Glomerular endothelial cell (primary cell): ENCODE measurements around the gene PDZD11. TPM values are rescaled to one million over a fixed set of nuclear protein-coding genes. Genes with fewer than 3 reads are reported as not detected.
"Not testable (repeated sequence)": the region's sequence is repeated elsewhere in the genome, so short reads cannot be mapped to it uniquely, and the experiment has no call there.

Experiments used
- DNase-seq: peaks from one replicate; pipeline ENCODE4 v3.0.0-alpha.2; 2011; ENCODE audit warnings: low read depth, low spot score; ENCODE audit errors: extremely low read depth
- total RNA-seq: library from RNA; depleted of rRNA; stranded (reverse); fragments of >200 nt; gene quantifications from 2 replicates; pipeline ENCODE4 v1.2.3, GENCODE V29; 2015

Gene PDZD11, protein sequence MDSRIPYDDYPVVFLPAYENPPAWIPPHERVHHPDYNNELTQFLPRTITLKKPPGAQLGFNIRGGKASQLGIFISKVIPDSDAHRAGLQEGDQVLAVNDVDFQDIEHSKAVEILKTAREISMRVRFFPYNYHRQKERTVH
- total RNA-seq = 32.9 and 46.6 TPM in 2 replicates

DNA sequence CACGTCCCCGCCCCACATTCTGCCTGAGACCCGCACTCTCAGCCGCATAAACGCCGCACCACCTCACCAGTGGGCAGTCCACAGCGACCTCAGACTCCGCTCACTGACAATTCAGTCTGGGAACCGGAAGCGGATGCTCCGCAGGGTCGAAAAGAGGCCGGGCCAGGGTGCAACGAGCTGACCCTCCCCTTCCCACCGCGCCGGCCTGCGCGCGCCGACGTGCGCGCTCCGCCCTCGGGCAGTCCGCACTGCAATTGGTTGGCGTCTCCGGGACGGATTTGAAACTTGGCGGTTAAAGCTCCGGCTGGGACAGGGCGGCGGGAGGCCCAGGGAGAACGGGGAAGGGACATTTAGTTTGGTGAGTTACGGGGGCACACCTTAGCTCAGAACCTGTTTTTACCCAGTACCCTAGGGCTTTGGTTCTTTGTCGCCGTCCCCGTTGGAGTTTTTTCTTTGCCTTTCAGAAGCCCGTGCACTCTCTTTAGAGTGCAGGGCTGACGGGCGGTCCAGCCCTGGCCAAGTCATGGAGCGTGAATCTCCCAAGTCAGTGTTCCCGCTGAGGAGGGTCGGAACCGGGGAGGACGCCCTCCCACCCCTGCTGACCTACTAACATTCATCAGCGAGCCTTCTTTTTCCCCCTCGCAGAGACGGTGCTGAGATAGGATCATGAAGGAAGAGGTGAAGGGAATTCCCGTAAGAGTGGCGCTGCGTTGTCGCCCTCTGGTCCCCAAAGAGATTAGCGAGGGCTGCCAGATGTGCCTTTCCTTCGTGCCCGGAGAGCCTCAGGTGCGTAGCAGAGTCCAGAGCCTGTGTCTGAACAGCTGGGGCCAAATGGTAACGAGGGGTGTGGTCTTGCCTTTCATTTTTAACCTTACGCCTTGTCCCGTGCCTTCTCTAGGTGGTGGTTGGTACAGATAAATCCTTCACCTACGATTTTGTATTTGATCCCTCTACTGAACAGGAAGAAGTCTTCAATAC, at the start of gene PDZD11, which contains the start of gene KIF4A:
Gene PDZD11, minus strand, starts transcription at position 135 of the 978 bp plus-strand sequence. CDS start 586 bp downstream, outside the sequence.
Gene KIF4A, plus strand, starts transcription at position 312 of the 978 bp plus-strand sequence. Its CDS starts 355 bp downstream, at position 667.
- DNase-seq = no peak

DNA sequence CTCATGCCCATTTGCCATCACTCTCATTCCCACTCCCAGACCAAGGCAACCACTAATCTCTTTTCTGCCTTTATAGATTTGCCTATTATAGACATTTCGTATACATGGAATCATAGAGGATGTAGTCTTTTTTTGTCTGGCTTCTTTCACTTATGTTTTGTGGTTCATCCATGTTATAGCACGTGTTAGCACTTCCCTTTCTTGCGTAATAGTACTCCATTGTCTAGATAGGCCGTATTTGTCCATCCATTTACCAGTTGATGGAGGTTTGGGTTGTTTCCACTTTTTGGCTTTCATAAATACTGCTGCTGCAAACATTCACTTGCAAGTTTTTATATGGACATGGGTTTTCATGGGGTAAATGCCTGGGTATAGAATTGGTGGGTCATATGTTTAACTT, 48.6 kb upstream of the PDZD11 start:
- no peak for DNase-seq

DNA sequence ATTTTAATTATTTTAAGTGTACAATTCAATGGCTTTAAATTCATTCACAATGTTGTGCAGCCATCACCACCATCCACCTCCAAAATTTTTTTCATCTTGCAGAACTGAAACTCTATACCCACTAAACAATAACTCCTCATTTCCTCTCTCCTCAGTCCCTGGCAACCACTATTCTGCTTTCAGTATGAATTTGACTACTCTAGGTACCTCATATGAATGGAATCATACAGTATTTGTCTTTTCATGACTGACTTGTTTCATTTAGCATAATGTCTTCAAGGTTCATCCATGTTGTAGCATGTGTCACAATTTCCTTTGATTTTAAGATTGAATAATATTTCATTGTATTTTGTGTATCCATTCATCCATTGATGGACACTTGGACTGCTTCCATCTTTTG, 47.0 kb upstream of the PDZD11 start:
- DNase-seq = no peak

GRCh38 chrX:70332600-70332999, 42.9 kb upstream of the PDZD11 start:
- no peak for DNase-seq

DNA sequence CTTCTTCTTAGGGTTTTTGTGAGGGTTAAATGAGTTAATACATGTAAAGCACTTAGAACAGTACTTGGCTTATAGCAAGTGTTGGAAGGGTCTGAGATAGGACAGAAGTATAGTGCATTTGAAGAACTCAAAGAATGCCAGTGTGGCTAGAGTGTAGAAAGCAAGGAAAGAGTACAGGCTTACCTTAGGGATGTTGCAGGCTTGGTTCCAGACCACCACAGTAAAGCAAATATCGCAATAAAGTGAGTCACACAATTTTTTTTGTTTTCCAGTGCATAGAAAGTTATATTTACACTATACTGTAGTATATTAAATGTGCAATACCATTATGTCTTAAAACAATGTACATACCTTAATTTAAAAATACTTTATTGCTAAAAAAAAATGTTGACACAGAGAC, 41.4 kb upstream of the PDZD11 start:
- DNase-seq = no peak

DNA sequence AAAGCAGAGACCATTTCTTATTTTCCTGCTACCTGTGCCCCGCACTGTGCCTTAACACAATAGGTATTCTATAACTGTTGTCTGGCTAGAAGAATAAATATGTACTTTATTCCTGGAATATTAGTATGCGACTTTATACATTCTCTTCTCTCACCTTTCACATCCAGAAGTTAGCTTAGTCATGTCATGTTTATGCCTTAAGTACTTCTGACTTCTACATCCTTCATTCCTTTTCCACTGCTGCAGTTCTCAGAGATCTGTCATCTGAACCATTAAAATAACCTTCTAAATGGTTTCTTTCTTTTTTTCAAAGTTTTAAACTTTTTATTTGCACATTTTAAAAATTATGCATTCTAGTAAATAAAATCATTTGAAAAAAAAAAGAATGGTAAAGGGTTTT, 34.6 kb upstream of the PDZD11 start:
- DNase-seq = no peak

DNA sequence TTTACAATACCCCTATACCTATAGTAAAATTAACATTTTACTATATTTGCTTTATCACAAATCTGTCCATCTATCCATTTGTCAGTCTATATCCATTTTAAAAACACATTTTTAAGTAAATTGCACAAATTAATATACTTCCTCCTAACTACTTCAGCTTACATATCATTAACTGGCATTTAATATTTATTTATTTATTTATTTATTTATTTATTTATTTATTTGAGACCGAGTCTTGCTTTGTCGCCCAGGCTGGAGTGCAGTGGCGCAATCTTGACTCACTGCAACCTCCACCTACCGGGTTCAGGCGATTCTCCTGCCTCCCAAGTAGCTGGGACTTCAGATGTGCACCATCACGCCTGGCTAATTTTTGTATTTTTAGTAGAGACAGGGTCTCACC, 33.9 kb upstream of the PDZD11 start:
- not testable (repeated sequence) for DNase-seq

DNA sequence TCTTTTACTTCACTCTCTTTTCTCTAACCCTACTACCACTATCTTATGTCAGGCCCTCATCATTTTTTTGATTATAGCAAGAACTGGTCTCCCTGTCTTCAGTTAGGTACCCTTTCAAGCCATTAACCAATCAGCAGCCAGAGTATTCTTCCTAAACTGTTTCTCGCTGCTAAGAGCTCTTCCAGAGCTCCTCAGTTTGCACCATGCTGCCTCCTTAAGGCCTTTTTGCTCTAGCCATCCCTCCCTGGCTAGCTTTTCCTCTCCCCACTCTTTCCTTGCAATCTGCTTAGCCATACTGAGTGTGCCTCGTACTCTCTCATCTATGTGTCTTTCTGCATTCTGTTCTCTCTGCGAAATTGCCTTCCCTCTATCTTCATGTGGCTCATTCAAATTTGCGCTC, 33.1 kb upstream of the PDZD11 start:
- DNase-seq = no peak

GRCh38 chrX:70313503-70313902, 23.8 kb upstream of the PDZD11 start:
- DNase-seq = no peak

DNA sequence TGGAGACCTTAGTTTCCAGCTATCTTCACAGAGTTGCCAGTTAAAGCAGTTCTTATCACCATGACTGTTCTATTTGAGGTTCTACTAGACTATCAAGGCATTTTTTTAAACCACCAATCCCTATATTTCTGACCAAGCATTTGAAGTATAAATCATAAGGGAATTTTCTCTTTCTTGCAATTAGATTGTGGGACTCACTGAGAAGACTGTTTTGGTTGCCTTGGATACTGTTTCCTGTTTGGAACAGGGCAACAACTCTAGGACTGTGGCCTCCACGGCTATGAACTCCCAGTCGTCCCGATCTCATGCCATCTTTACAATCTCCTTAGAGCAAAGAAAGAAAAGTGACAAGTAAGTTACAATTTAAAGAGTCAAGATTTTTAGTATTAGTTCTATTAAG, 12.0 kb upstream of the PDZD11 start:
- DNase-seq = peak; percentile 47

- no peak for DNase-seq
Observed at GRCh38 chrX:70293621-70294020, 3.9 kb upstream of the PDZD11 start.

GRCh38 chrX:70292788-70293187, 3.1 kb upstream of the PDZD11 start:
- DNase-seq = no peak

DNA sequence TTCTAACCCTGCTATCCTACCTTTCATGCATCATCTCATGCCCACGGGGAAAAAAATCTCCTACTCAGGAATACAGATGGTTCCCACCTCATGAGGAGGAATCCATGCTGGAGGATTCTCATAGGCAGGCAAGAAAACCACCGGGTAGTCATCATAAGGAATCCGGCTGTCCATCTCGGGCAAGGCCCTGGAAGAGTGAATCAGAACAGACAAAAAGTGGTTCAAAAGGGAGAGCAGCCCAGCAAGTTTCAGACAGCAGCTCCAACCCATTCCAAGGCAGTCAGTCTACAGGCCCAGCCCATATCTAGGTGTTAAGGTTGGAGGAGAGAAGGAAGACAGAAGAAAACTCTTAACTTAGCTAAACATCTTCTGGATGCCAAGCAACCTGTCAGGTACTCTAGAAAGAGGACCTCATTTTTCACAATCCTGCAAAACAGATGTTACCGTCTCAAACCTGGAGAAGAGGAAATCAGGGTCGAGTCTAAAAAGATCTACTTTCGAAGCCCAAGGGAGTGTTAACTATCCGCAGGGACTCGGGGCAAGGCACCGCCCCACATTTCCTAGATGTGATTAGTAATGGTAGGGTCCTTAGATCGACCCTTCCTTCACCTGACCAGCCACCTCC, 447 bp downstream of the PDZD11 start:
- no peak for DNase-seq

DNA sequence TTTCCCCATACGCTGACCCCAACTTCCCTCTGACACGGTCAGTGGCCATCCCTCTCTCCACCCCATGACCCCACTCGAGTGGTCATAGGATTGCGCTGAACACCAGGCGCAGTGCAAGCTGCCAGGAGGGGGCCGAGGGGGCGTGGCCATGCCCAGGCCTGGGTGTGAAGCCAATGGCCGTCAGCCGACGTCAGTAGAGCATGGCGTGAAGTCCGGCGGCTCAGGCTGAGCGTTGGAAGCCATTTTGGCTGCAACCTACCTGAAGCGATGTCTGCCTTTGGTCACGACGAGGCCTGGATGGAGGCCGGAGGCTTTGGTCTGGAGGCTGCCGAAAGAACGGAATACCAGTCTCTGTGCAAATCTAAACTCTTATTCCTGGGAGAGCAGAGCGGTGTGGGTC, 7.8 kb downstream of the PDZD11 start, which contains the start of gene RAB41:
Gene RAB41, plus strand, starts transcription at position 222 of the 400 bp plus-strand sequence. Its CDS starts 46 bp downstream, at position 268.
- no peak for DNase-seq

DNA sequence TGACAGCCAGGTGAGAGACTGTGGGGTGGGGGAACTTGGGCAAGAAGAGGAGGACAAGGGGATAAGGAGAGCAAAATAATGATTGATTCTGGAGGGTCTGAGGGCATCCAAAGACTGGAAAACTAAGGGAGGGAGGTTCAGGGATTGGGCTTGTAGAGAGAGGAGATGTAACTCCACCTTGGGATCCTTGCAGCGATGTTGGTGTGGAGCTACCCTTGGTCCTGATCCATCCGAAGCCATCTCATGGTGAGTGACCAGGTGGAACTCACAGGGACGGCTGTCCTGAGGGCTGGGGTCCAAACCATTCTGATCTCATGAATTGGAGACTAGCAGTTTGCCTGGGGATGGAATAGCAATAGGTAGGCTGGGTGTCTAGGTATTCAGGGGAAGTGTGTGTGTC, 9.2 kb downstream of the PDZD11 start:
- DNase-seq = no peak

DNA sequence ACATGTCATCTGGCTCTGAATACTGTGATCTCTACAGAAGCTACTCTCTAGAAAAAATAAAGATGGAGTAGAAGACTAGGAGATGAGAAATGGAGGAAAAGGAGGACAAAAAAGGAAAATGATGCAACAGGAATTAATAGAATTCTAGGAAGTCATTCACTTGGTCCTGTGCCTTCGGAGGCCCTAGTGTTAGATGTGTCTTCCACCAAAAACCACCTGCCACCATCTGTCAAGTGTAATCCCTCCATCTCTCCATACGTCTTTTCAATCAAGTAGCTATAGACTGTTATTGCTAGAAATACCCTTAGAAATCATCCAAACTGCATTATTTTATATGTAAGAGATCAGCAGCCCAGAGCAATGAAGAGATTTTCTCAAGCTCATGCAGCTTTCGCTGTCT, 10.6 kb downstream of the PDZD11 start:
- DNase-seq = no peak

GRCh38 chrX:70274029-70274428, 15.7 kb downstream of the PDZD11 start:
- not testable (repeated sequence) for DNase-seq

GRCh38 chrX:70268034-70268433, 21.7 kb downstream of the PDZD11 start, which contains the start of gene ARR3:
Gene ARR3, plus strand, starts transcription at chrX:70268334. Its CDS starts 1,052 bp downstream, at chrX:70269386.
- no peak for DNase-seq

DNA sequence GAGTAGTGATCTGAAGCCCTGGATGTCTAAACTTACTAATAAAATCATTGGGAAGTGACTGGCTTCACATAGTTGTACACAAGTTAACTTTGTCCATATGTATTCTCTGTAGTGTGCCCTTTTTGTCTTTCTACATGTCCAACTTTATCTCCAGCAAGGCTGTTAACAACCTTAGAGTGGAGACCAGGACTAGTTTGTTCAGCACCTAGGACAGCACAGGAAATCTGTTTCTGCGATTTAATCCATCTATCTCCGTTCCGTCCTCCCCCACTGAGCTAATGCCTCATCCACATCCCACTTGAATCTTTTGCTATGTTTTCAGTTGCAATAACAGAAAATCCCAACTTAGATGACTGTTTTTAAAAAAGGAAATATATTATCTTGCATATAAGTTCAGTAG, 24.9 kb downstream of the PDZD11 start:
- no peak for DNase-seq

DNA sequence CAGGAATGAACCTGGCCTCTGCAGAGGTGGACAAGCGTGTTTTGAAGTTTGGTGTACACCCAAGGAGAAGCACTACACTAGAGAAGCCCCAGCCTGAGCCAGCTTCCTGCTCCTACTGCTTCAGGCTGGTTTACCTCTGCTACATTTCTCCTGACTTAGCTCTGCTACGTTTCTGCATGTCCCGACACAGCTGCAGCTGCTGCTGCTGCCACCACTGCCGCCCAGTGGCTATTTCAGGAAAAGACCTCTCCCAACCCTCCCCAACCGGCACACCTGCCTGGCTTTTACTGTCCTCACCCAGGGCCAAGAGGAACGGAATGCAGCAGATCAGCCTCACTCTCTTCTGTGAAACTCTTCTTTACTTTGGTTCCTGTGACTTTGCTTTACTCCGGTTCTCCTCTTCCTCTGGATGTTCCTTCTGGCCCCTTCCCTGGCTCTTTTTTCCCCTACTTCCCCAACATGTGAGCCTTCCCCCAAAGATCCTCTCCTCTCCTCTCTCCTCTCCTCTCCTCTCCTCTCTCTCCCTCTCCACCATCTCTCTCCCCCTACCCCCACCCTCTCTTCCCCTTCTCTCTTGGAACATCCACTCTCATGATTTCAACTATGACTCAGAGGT, 26.7 kb downstream of the PDZD11 start:
- no peak for DNase-seq

GRCh38 chrX:70260104-70260503, 29.6 kb downstream of the PDZD11 start, which contains the start of gene P2RY4:
Gene P2RY4, minus strand, starts transcription at chrX:70260204. Its CDS starts 580 bp downstream, at chrX:70259624.
- no peak for DNase-seq
